Activated CD8-positive, alpha-beta memory T cell treated with anti-CD3 and anti-CD28 coated beads, Interleukin-2, amount 50 U/mL, for 24 hours (primary cell): ENCODE data around the gene CDK8.
"Not testable (repeated sequence)": the region's sequence is repeated elsewhere in the genome, so short reads cannot be mapped to it uniquely, and the experiment has no call there.

ENCODE experiments used
- DNase-seq: peaks from one replicate; pipeline ENCODE4 v3.0.0-alpha.2; 2020; ENCODE audit errors: extremely low read depth

Gene CDK8

GRCh38 chr13:26312019-26312418 lies 58.1 kb downstream of the CDK8 start:
- DNase-seq, result not testable (repeated sequence)

GRCh38 chr13:26316095-26316494 lies 62.2 kb downstream of the CDK8 start:
- not testable (repeated sequence) for DNase-seq

GRCh38 chr13:26320766-26321165 lies 66.8 kb downstream of the CDK8 start:
- no peak for DNase-seq

GRCh38 chr13:26323127-26323526 lies 69.2 kb downstream of the CDK8 start:
- no peak for DNase-seq

- DNase-seq, result no peak
These were observed 69.8 kb downstream of the CDK8 start for GRCh38 chr13:26323764-26324163.

- no peak for DNase-seq
These were observed 70.4 kb downstream of the CDK8 start for GRCh38 chr13:26324294-26324693.

GRCh38 chr13:26324867-26325266 lies 70.9 kb downstream of the CDK8 start:
- no peak for DNase-seq

GRCh38 chr13:26325876-26326275 lies 71.9 kb downstream of the CDK8 start:
- no peak for DNase-seq

- no peak for DNase-seq
These were observed 72.6 kb downstream of the CDK8 start for GRCh38 chr13:26326562-26326961.

GRCh38 chr13:26327940-26328725 lies 74.2 kb downstream of the CDK8 start:
- DNase-seq, result no peak

- DNase-seq, result no peak
These were observed 81.2 kb downstream of the CDK8 start for GRCh38 chr13:26335158-26335557.

- no peak for DNase-seq
These were observed 86.9 kb downstream of the CDK8 start for GRCh38 chr13:26340807-26341206.

- no peak for DNase-seq
These were observed 89.0 kb downstream of the CDK8 start for GRCh38 chr13:26342898-26343297.

GRCh38 chr13:26343816-26344215 lies 89.9 kb downstream of the CDK8 start:
- no peak for DNase-seq

GRCh38 chr13:26344980-26345379 lies 91.1 kb downstream of the CDK8 start:
- DNase-seq, result no peak

GRCh38 chr13:26348966-26349365 lies 95.0 kb downstream of the CDK8 start:
- no peak for DNase-seq

- DNase-seq, result no peak
These were observed 108.3 kb downstream of the CDK8 start for GRCh38 chr13:26362261-26362660.

- DNase-seq, result no peak
These were observed 116.6 kb downstream of the CDK8 start for GRCh38 chr13:26370553-26370952.

GRCh38 chr13:26372747-26373146 lies 118.8 kb downstream of the CDK8 start:
- DNase-seq, result no peak

- no peak for DNase-seq
These were observed 122.5 kb downstream of the CDK8 start for GRCh38 chr13:26376430-26376829.

- no peak for DNase-seq
These were observed 123.1 kb downstream of the CDK8 start for GRCh38 chr13:26377038-26377437.

GRCh38 chr13:26378116-26378515 lies 124.2 kb downstream of the CDK8 start:
- DNase-seq, result no peak

- DNase-seq, result no peak
These were observed 125.9 kb downstream of the CDK8 start for GRCh38 chr13:26379831-26380230.

- DNase-seq, result no peak
These were observed 127.0 kb downstream of the CDK8 start for GRCh38 chr13:26380930-26381329.
